ENCODE data around the gene CRCP.

Gene CRCP

DNA sequence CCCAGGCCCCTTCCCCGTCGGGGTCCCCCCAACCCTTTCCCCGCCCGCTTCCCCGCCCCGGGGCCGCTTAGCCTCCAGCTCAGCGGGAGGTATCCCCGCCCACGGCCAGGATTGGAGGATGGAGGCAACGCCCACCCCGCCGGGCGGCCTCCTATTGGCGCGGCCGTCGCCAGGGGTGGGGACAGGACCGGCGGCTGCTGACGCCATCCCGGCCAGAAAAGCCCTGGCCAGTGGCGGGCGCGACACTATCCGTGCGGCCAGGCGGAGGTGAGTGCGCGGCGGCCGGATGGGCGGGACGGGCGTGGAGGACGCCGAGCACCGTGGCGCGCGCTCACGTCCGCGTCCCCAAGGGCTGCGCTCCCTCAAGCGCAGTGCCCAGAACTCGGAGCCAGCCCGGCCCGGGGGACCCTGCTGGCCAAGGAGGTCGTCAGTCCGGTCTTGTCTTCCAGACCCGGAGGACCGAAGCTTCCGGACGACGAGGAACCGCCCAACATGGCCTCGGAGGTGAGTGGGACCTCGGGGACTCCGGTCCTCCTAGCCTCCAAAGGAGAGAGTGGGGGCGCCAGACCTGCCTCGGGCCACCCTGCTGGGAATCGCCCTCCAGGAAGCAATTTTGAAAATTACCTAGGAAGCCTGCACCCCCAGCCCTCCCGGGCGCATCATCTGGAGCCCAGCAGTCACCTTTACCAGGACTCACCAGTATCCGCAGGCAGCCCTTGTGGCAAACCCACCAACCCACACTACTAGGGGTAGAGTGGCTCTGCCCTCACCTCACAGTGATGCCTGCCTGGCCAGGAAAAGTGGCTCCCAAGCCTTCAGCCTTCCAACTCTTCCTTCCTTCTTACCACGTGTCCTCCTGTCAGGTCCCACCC is 38.8 kb upstream of the CRCP start, which contains the start of gene ASL:
Gene ASL, plus strand, starts transcription at position 230 of the 872 bp plus-strand sequence. Its CDS starts 263 bp downstream, at position 493.
- DNase-seq (ENCODE audit: low spot score) (peak; percentile 90), ATAC-seq (ENCODE audit: low read depth) (peak; percentile 98)
- H3K27me3 ChIP-seq (ENCODE audit: insufficient read depth, poor library complexity, severe bottlenecking) = no peaks in the 10 kb centered on the region
- peaks cover 14% of the 10 kb centered on the region for H3K36me3 ChIP-seq (ENCODE audit: low read depth)
- peak within 1 kb of the TSS; percentile 31 for H3K27ac ChIP-seq (ENCODE audit: poor library complexity, severe bottlenecking)
- H3K4me3 ChIP-seq (ENCODE audit: severe bottlenecking) = peak within 1 kb of the TSS; percentile 65
- TF ChIP-seq, protein P1, sequence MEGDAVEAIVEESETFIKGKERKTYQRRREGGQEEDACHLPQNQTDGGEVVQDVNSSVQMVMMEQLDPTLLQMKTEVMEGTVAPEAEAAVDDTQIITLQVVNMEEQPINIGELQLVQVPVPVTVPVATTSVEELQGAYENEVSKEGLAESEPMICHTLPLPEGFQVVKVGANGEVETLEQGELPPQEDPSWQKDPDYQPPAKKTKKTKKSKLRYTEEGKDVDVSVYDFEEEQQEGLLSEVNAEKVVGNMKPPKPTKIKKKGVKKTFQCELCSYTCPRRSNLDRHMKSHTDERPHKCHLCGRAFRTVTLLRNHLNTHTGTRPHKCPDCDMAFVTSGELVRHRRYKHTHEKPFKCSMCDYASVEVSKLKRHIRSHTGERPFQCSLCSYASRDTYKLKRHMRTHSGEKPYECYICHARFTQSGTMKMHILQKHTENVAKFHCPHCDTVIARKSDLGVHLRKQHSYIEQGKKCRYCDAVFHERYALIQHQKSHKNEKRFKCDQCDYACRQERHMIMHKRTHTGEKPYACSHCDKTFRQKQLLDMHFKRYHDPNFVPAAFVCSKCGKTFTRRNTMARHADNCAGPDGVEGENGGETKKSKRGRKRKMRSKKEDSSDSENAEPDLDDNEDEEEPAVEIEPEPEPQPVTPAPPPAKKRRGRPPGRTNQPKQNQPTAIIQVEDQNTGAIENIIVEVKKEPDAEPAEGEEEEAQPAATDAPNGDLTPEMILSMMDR (IDR thresholded peaks at IDR 0.05; ENCODE audit: poor library complexity, severe bottlenecking) = no peak
- no peaks in the 10 kb centered on the region for H3K9me3 ChIP-seq (ENCODE audit: severe bottlenecking)
- H3K4me1 ChIP-seq (ENCODE audit: insufficient read depth, poor library complexity, severe bottlenecking) = peaks cover 8% of the 10 kb centered on the region

DNA sequence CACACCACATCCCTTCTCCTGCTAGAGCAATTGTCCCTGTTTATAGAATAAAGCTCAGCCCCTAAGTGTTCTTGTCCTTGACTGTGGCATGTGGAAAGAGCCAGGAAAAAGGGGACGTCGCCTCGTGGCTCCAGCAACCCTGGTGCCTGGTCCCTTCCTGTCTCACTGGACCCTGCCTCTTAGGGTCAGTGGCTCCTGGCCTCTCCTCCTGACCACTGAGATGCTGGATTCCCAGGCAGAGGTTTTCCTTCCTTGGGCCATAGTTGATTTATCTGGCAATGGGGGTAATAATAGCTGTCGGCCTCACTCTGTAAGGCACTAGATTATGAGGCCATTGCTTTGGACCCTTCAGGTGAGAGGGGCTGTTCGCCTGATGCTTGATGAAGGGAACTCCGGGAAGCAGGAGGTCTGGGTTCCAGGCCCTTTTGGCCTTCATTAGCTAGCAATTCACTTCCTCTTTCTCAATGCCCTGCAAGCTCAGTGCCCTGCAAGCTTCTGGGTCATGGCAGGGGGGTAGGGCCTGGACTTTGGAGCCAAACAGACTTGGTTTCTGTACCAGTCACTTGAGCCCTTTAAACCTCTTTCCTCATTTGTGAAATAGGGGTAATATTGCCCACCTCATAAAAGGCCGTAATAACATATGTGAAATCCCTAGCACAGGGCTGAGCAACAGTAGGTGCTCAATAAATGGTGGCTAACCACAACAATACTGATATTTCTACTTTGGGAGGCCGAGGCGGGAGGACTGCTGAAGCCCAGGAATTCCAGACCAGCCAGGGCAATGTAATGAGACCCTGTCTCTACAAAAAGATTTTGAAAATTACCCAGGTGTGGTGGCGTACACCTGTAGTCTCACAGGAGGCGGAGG is 38.0 kb upstream of the CRCP start:
- DNase-seq (ENCODE audit: low spot score) (no peak), ATAC-seq (ENCODE audit: low read depth) (no peak)
- Histone ChIP-seq H3K36me3 (ENCODE audit: low read depth) (peaks cover 14% of the 10 kb centered on the region), H3K27ac (ENCODE audit: poor library complexity, severe bottlenecking) (peak overlapping the region; percentile 31), H3K4me3 (ENCODE audit: severe bottlenecking) (peak overlapping the region; percentile 65), H3K4me1 (ENCODE audit: insufficient read depth, poor library complexity, severe bottlenecking) (peaks cover 8% of the 10 kb centered on the region), H3K27me3 (ENCODE audit: insufficient read depth, poor library complexity, severe bottlenecking) (no peaks in the 10 kb centered on the region), H3K9me3 (ENCODE audit: severe bottlenecking) (no peaks in the 10 kb centered on the region)
- TF ChIP-seq, protein P1 (IDR thresholded peaks at IDR 0.05; ENCODE audit: poor library complexity, severe bottlenecking) = no peak

GRCh38 chr7:66078067-66078466 is 36.6 kb upstream of the CRCP start:
- Histone ChIP-seq H3K27me3 (ENCODE audit: insufficient read depth, poor library complexity, severe bottlenecking) (no peaks in the 10 kb centered on the region), H3K27ac (ENCODE audit: poor library complexity, severe bottlenecking) (no peak overlapping the region), H3K36me3 (ENCODE audit: low read depth) (peaks cover 14% of the 10 kb centered on the region), H3K4me1 (ENCODE audit: insufficient read depth, poor library complexity, severe bottlenecking) (peaks cover 8% of the 10 kb centered on the region), H3K9me3 (ENCODE audit: severe bottlenecking) (no peaks in the 10 kb centered on the region), H3K4me3 (ENCODE audit: severe bottlenecking) (no peak overlapping the region)
- DNase-seq (ENCODE audit: low spot score) (no peak), ATAC-seq (ENCODE audit: low read depth) (no peak)
- TF ChIP-seq, protein P1 (IDR thresholded peaks at IDR 0.05; ENCODE audit: poor library complexity, severe bottlenecking) = no peak

- no peak for ATAC-seq (ENCODE audit: low read depth)
- no peaks in the 10 kb centered on the region for H3K27me3 ChIP-seq (ENCODE audit: insufficient read depth, poor library complexity, severe bottlenecking)
- TF ChIP-seq, protein P1 (IDR thresholded peaks at IDR 0.05; ENCODE audit: poor library complexity, severe bottlenecking) = no peak
- no peak for DNase-seq (ENCODE audit: low spot score)
- no peaks in the 10 kb centered on the region for H3K9me3 ChIP-seq (ENCODE audit: severe bottlenecking)
- peaks cover under 1% of the 10 kb centered on the region for H3K4me1 ChIP-seq (ENCODE audit: insufficient read depth, poor library complexity, severe bottlenecking)
- H3K27ac ChIP-seq (ENCODE audit: poor library complexity, severe bottlenecking) = no peak overlapping the region
- no peak overlapping the region for H3K4me3 ChIP-seq (ENCODE audit: severe bottlenecking)
- H3K36me3 ChIP-seq (ENCODE audit: low read depth) = peaks cover 23% of the 10 kb centered on the region
Measured at GRCh38 chr7:66082083-66082482, 32.6 kb upstream of the CRCP start.
